ENCODE results near the gene UBTD2.

DNA sequence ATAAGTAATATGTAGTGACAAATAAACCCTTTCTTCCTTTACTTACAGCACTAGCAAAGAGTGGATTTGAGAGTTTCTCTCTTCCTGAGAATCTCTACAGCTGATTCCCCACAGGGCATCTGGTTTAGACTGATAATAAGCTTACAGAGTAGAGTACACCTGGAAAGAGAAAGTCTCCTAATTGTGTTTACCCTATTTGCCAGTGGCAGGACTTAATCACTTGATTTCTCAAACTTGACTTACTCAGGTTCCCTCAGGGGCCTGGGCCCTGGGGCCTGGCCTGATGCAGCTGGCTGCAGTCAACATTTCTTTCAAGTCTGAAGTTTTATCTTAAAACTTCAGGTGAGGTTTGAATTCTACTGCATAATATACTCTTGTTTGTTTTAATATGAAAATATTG lies 38.0 kb upstream of the UBTD2 start:
- TF ChIP-seq, protein P1, sequence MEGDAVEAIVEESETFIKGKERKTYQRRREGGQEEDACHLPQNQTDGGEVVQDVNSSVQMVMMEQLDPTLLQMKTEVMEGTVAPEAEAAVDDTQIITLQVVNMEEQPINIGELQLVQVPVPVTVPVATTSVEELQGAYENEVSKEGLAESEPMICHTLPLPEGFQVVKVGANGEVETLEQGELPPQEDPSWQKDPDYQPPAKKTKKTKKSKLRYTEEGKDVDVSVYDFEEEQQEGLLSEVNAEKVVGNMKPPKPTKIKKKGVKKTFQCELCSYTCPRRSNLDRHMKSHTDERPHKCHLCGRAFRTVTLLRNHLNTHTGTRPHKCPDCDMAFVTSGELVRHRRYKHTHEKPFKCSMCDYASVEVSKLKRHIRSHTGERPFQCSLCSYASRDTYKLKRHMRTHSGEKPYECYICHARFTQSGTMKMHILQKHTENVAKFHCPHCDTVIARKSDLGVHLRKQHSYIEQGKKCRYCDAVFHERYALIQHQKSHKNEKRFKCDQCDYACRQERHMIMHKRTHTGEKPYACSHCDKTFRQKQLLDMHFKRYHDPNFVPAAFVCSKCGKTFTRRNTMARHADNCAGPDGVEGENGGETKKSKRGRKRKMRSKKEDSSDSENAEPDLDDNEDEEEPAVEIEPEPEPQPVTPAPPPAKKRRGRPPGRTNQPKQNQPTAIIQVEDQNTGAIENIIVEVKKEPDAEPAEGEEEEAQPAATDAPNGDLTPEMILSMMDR (IDR thresholded peaks at IDR 0.05): no peak
- no peak for TF ChIP-seq POLR2A (IDR thresholded peaks at IDR 0.05)
- TF ChIP-seq POLR2AphosphoS5 (IDR thresholded peaks at IDR 0.05): no peak

Measured in transverse colon (tissue), 4 donors.